Activated CD8-positive, alpha-beta memory T cell treated with anti-CD3 and anti-CD28 coated beads, Interleukin-2, amount 10 ng/mL, durations not matched to agents 7 days and 5 days (primary cell): ENCODE measurements around the gene ZCCHC9. TPM values are rescaled to one million over a fixed set of nuclear protein-coding genes. Genes with fewer than 3 reads are reported as not detected.
"Not testable (repeated sequence)": the region's sequence is repeated elsewhere in the genome, so short reads cannot be mapped to it uniquely, and the experiment has no call there.

ENCODE experiments used
- ATAC-seq: fragments of 150-1000 bp; cut with Tn5 transposase; one replicate; pipeline ENCODE4 v1.10.0; 2021; ENCODE audit warnings: moderate library complexity
- CTCF ChIA-PET: fragments of 350-600 bp; sonication (Branson Sonifier 250); formaldehyde crosslinking; loops from one replicate; lab custom pipeline; 2021; ENCODE audit warnings: antibody characterized with exemption; lab: Charles Lee
- DNase-seq: peaks from one replicate; pipeline ENCODE4 v3.0.0-alpha.2; 2020
- H3K27ac Mint-ChIP-seq: one replicate; pipeline ENCODE4 v1.8.0; 2021; ENCODE audit warnings: mild to moderate bottlenecking, mixed read lengths
- H3K27me3 Mint-ChIP-seq: one replicate; pipeline ENCODE4 v1.8.0; 2021; ENCODE audit warnings: mixed read lengths
- H3K36me3 Mint-ChIP-seq: one replicate; pipeline ENCODE4 v1.8.0; 2021; ENCODE audit warnings: mild to moderate bottlenecking, mixed read lengths
- H3K4me1 Mint-ChIP-seq: one replicate; pipeline ENCODE4 v1.8.0; 2021; ENCODE audit warnings: mixed read lengths
- H3K4me3 Mint-ChIP-seq: one replicate; pipeline ENCODE4 v1.8.0; 2021; ENCODE audit warnings: mild to moderate bottlenecking, moderate library complexity, mixed read lengths
- H3K9me3 Mint-ChIP-seq: one replicate; pipeline ENCODE4 v1.8.0; 2022; ENCODE audit warnings: low read depth, mixed read lengths
- total RNA-seq, 2 experiments: library from RNA; stranded (reverse); gene quantifications; one replicate each; pipeline ENCODE4 v1.2.3, GENCODE V29; 2021

ZCCHC9 gene
- total RNA-seq, result 10 to 100 TPM; 30.6 to 35.7 TPM

- Mint-ChIP-seq H3K27me3 (no peaks in the 10 kb centered on the region), H3K4me1 (peaks cover 56% of the 10 kb centered on the region), H3K27ac (peak within 1 kb of the TSS; percentile 93), H3K4me3 (peak within 1 kb of the TSS; percentile 87), H3K36me3 (peaks cover 15% of the 10 kb centered on the region), H3K9me3 (no peaks in the 10 kb centered on the region)
- CTCF ChIA-PET, result interaction anchor here (1.6 to 1.9 kb wide), 2 partner anchors 12 to 93 kb away, joined by 4 to 5 read pairs; no protein-coding TSS in a partner anchor
- peak; percentile 97 for DNase-seq
- ATAC-seq, result peak; percentile 97
Measured at GRCh38 chr5:81301271-81302015, at the start of gene ZCCHC9. Gene ZCCHC9, plus strand, starts transcription at chr5:81301587. Its CDS starts 3,171 bp downstream, at chr5:81304758.

- CTCF ChIA-PET, result no interaction called here
- peaks cover 3% of the 10 kb centered on the region for H3K9me3 Mint-ChIP-seq
Measured at GRCh38 chr5:81251922-81252321, 49.5 kb upstream of the ZCCHC9 start.

GRCh38 chr5:81252904-81253303 is 48.5 kb upstream of the ZCCHC9 start:
- Mint-ChIP-seq H3K36me3 (peaks cover 11% of the 10 kb centered on the region), H3K27me3 (no peaks in the 10 kb centered on the region), H3K4me1 (peaks cover 4% of the 10 kb centered on the region), H3K27ac (no peak overlapping the region), H3K4me3 (no peak overlapping the region), H3K9me3 (peaks cover 3% of the 10 kb centered on the region)
- no peak for DNase-seq
- ATAC-seq, result no peak
- CTCF ChIA-PET, result interaction anchor here (0.9 kb wide), 1 partner anchor 14 kb away, joined by 3 read pairs; no protein-coding TSS in a partner anchor

More at GRCh38 chr5:81251922-81252321, 49.5 kb upstream of the ZCCHC9 start:
- Mint-ChIP-seq H3K4me3 (no peak overlapping the region), H3K4me1 (peaks cover 4% of the 10 kb centered on the region), H3K27ac (no peak overlapping the region), H3K27me3 (no peaks in the 10 kb centered on the region), H3K36me3 (peaks cover 7% of the 10 kb centered on the region)
- no peak for DNase-seq
- no peak for ATAC-seq

- no peak overlapping the region for H3K4me3 Mint-ChIP-seq
- H3K36me3 Mint-ChIP-seq, result peaks cover 11% of the 10 kb centered on the region
- no peaks in the 10 kb centered on the region for H3K27me3 Mint-ChIP-seq
- ATAC-seq, result no peak
- DNase-seq, result no peak
- CTCF ChIA-PET, result interaction anchor here (0.9 kb wide), 1 partner anchor 15 kb away, joined by 3 read pairs; no protein-coding TSS in a partner anchor
- H3K9me3 Mint-ChIP-seq, result peaks cover 3% of the 10 kb centered on the region
- H3K27ac Mint-ChIP-seq, result no peak overlapping the region
- H3K4me1 Mint-ChIP-seq, result peaks cover 4% of the 10 kb centered on the region
Measured at GRCh38 chr5:81253875-81254274, 47.5 kb upstream of the ZCCHC9 start.

- CTCF ChIA-PET, result no interaction called here
- H3K27ac Mint-ChIP-seq, result no peak overlapping the region
- no peak for ATAC-seq
Measured at GRCh38 chr5:81254886-81255559, 46.4 kb upstream of the ZCCHC9 start.

GRCh38 chr5:81256766-81257165 is 44.6 kb upstream of the ZCCHC9 start:
- H3K36me3 Mint-ChIP-seq, result peaks cover 17% of the 10 kb centered on the region
- H3K4me3 Mint-ChIP-seq, result no peak overlapping the region
- H3K27me3 Mint-ChIP-seq, result no peaks in the 10 kb centered on the region
- DNase-seq (no peak), ATAC-seq (no peak)
- no peak overlapping the region for H3K27ac Mint-ChIP-seq
- H3K4me1 Mint-ChIP-seq, result peaks cover 4% of the 10 kb centered on the region
- CTCF ChIA-PET, result interaction anchor here (1.1 kb wide), 1 partner anchor 43 kb away, joined by 3 read pairs; no protein-coding TSS in a partner anchor
- peaks cover 9% of the 10 kb centered on the region for H3K9me3 Mint-ChIP-seq

More at GRCh38 chr5:81254886-81255559, 46.4 kb upstream of the ZCCHC9 start:
- DNase-seq, result no peak
- Mint-ChIP-seq H3K9me3 (peaks cover 6% of the 10 kb centered on the region), H3K4me1 (peaks cover 4% of the 10 kb centered on the region), H3K36me3 (peaks cover 14% of the 10 kb centered on the region), H3K27me3 (no peaks in the 10 kb centered on the region), H3K4me3 (no peak overlapping the region)

GRCh38 chr5:81262796-81263195 is 38.6 kb upstream of the ZCCHC9 start:
- Mint-ChIP-seq H3K36me3 (peaks cover 24% of the 10 kb centered on the region), H3K9me3 (peaks cover 15% of the 10 kb centered on the region)
- ATAC-seq, H3K4me3 Mint-ChIP-seq, H3K27me3 Mint-ChIP-seq, H3K27ac Mint-ChIP-seq, DNase-seq, CTCF ChIA-PET, H3K4me1 Mint-ChIP-seq: not testable (repeated sequence)

- ATAC-seq, result no peak
- no peak overlapping the region for H3K4me3 Mint-ChIP-seq
- H3K4me1 Mint-ChIP-seq, result peaks cover 3% of the 10 kb centered on the region
Measured at GRCh38 chr5:81265101-81265500, 36.3 kb upstream of the ZCCHC9 start.

GRCh38 chr5:81268521-81269196 is 32.7 kb upstream of the ZCCHC9 start:
- Mint-ChIP-seq H3K4me3 (no peak overlapping the region), H3K27me3 (no peaks in the 10 kb centered on the region), H3K4me1 (peaks cover 3% of the 10 kb centered on the region), H3K36me3 (peaks cover 20% of the 10 kb centered on the region), H3K27ac (no peak overlapping the region), H3K9me3 (peaks cover 7% of the 10 kb centered on the region)
- DNase-seq, result no peak
- ATAC-seq, result no peak
- CTCF ChIA-PET, result interaction anchor here (1.0 kb wide), 1 partner anchor 31 kb away, joined by 3 read pairs; no protein-coding TSS in a partner anchor

More at GRCh38 chr5:81265101-81265500, 36.3 kb upstream of the ZCCHC9 start:
- H3K36me3 Mint-ChIP-seq, result peaks cover 19% of the 10 kb centered on the region
- no peaks in the 10 kb centered on the region for H3K27me3 Mint-ChIP-seq
- H3K9me3 Mint-ChIP-seq, result peaks cover 11% of the 10 kb centered on the region
- H3K27ac Mint-ChIP-seq, result no peak overlapping the region
- DNase-seq, result no peak
- CTCF ChIA-PET, result interaction anchor here (0.6 kb wide), 1 partner anchor 70 kb away, joined by 3 read pairs; no protein-coding TSS in a partner anchor

GRCh38 chr5:81269751-81270393 is 31.5 kb upstream of the ZCCHC9 start:
- CTCF ChIA-PET, result no interaction called here
- H3K36me3 Mint-ChIP-seq, result peaks cover 28% of the 10 kb centered on the region

GRCh38 chr5:81270394-81271027 is 30.9 kb upstream of the ZCCHC9 start:
- H3K27me3 Mint-ChIP-seq, DNase-seq, CTCF ChIA-PET, H3K4me1 Mint-ChIP-seq, ATAC-seq, H3K4me3 Mint-ChIP-seq, H3K27ac Mint-ChIP-seq: not testable (repeated sequence)
- Mint-ChIP-seq H3K9me3 (peaks cover 17% of the 10 kb centered on the region), H3K36me3 (peaks cover 35% of the 10 kb centered on the region)

More at GRCh38 chr5:81269751-81270393, 31.5 kb upstream of the ZCCHC9 start:
- DNase-seq, result no peak
- H3K4me1 Mint-ChIP-seq, result peaks cover 3% of the 10 kb centered on the region
- H3K9me3 Mint-ChIP-seq, result peaks cover 12% of the 10 kb centered on the region
- ATAC-seq, result no peak
- H3K27ac Mint-ChIP-seq, result no peak overlapping the region
- no peak overlapping the region for H3K4me3 Mint-ChIP-seq
- H3K27me3 Mint-ChIP-seq, result no peaks in the 10 kb centered on the region

GRCh38 chr5:81283976-81284375 is 17.4 kb upstream of the ZCCHC9 start:
- H3K4me3 Mint-ChIP-seq, result no peak overlapping the region
- CTCF ChIA-PET, result interaction anchor here (0.9 kb wide), 1 partner anchor 15 kb away, joined by 3 read pairs; no protein-coding TSS in a partner anchor
- H3K4me1 Mint-ChIP-seq, result peaks cover 37% of the 10 kb centered on the region
- peaks cover 22% of the 10 kb centered on the region for H3K36me3 Mint-ChIP-seq
- peaks cover 2% of the 10 kb centered on the region for H3K9me3 Mint-ChIP-seq
- DNase-seq, result no peak
- no peak for ATAC-seq
- H3K27me3 Mint-ChIP-seq, result no peaks in the 10 kb centered on the region
- H3K27ac Mint-ChIP-seq, result no peak overlapping the region
